GM04503 (cell line): ENCODE results near the gene RHOBTB1.

ENCODE experiments used
- DNase-seq: peaks from one replicate; pipeline ENCODE4 v3.0.0-alpha.2; 2012; ENCODE audit warnings: low read depth

The RHOBTB1 gene

DNA sequence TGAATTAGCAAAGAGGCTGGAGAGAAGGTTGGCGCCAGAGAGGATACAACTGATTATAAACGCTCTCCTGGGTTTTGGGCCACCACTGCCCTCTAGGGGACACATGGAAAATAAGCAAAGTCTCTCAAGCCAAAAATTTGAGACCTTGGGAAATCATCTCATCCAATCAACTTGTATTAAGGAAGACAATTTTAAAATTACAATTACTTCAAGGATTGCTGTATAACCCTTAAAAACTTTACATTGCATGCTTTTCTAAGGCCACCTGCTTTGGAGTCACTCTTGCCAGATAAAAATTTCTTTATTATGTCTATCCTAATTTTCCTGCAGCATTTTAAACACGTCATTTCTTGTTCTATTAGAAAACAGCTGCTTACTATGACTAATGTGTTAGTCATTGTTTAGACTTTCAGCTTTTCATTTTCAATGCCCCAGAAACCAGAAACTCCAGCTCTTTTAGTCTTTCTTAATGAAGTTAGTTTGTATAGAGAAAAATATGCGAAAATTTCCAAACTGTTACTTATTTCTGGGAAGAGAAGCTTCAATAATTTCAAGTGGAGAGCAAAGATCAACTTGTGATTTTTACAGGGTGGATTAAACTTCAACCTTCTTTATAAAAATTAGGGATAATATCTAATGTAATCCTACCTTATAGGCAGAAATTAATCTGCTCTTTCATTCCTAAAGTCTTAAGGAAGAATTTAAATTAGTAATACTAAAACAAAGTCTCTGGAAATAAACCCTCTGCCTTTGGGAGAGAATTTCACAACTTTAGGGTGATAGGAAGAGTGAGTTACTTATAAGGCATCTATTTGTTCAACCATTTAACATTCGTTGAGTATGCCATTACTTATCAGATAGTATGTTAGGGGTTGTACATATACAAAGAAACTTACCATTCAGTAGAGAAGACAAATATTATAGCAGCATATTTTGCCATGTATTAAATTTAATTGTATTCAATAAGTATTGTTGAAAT is 20.6 kb upstream of the RHOBTB1 start:
- peak; percentile 70 for DNase-seq

DNA sequence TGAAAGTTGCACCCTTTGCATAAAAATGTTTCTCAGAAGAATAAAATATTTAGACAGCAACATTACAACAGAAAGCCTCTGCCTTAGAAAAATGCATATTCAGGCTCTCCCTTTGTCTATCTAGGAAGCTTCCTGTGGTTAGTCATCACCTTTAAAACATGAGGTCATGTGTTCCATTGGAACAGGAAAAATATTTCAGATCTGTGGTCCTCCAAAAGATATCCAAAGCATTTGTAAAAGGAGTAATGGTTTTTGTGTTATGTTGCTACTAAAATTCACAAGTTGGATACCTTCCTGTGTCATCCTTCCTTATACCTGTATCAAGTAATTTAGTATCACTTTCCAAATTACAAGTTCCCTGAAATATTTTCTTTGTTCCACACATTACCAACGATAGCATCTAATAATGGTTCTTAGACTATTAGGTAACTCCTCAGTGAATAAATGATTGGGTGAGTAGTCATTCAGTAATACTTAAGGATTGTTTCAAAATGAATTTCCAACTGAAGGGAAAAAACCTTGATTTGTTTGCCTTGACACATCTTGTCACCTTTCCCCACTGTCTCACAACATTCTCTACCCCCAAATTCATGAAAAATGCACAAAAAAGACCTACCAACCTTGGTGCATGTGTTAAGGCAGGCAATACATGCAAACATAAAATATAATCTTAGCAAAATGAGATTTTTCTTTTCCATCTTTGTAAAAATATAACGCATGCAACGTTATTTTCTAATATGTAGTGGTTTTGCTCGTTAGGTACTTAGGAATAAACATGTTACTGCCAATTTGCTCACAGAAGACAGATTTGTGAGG is 19.7 kb upstream of the RHOBTB1 start:
- no peak for DNase-seq

GRCh38 chr10:60962946-60963345 is 19.0 kb upstream of the RHOBTB1 start:
- no peak for DNase-seq

DNA sequence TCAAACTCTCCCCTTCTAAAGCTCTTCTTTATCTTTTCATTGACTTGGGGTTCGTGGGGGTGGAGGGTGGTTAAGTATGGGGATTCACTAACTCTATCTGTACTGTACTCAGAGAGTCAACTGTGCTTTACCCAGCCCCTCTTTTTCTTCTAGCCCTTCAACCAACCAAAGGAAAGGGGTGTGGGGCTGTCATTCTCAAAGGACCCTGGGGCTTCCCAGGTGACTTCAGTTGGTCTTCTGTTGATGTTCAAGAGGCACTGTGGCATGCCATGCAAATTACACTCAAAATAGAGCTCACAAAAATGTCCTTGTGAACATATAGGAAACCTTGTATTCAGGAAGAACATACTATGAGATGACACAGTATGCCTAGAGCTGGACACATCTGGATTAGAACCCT is 16.9 kb upstream of the RHOBTB1 start:
- no peak for DNase-seq

GRCh38 chr10:60960031-60960430 is 16.0 kb upstream of the RHOBTB1 start:
- no peak for DNase-seq

DNA sequence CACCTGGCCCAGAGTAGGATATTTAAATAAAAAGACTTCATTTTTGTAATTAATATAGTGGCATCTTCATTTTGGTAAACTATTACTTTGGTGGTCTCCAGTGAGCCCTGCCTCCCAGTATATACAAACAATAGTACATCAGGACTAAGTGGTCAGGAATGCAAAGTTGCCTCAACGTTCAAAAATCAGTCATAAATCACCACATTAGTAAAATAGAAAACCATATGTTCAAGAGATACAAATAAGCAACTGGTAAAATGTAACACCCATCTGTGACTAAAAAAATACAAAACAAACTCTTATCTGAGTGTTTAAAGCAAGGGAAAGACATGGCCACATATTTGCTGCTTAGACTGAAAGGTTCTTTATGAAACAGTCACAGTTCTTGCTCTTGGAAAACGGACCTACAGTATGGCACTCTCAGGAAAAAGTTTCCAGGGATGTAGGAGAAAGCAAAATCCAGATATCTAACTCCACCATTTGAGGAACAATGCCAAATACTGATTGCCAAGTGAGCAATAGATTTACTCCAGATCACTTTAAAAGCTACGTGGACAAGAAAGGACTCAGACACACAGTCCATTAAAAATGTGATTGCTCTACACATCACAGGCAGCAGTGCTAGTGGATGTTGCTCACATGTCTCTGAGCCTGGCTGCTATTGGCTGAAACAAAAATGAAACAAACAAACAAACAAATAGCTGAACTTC is 15.1 kb upstream of the RHOBTB1 start:
- DNase-seq, result no peak

DNA sequence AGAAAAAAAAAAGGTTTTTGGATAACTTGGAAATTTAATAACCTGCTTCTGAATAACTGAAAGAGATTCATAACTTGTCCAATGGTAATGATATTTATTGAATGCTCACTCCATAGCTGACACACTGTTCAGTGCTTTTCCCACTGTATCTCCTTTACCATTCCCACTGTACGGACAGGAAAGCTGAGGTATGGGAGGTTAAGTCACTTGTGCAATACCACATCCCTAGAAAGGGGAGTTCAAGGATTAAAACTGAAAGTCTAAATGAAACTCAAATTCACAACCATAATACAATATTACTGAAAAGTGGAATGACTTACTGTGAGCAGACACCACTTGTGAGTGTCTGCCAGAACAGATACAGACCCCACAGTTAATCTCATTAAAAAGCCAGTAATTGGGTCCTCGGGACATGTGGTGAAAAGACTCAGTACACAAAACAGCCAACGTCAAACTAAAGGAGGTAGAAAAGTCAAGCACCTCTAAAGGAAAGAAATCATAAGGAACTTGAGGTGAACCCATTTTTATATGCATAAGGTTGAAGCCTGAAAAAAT is 13.8 kb upstream of the RHOBTB1 start:
- no peak for DNase-seq

DNA sequence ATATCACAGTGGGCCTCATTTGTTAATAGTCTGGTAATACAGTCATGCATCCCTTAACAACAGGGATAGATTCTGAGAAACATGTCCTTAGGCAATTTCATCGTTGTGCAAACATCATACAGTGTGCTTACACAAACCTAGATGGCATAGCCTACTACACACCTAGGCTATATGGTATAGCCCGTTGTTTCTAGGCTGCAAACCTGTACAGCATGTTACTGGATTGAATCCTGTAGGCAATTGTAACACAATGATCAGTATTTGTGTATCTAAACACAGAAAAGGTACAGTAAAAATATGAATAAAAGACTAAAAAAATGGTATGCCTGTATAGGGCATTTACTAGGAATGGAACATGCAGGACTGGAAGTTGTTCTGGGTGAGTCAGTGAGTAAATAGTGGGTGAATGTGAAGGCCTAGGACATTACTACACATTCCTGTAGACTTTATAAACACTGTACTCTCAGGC is 12.0 kb upstream of the RHOBTB1 start:
- DNase-seq, result no peak

DNA sequence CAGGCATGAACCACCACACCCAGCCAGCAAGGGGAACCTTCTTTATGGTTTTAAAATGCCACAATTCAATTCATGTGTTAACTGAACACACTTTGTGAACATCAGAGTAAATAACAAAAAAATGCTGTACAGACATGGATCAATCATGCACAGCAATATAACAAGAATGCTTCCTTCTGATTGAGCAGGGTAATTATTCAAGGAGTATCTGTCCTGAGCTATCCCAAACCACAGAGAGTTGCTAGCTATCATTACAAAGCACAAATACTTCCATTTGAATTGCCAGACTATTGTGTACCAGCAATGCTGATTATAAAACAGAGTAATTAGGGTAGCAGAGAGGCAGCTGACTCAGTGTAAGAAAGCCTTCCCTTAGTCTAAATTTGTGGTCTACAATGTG is 11.3 kb upstream of the RHOBTB1 start:
- DNase-seq, result no peak

- no peak for DNase-seq
Measured at GRCh38 chr10:60954035-60954434, 10.1 kb upstream of the RHOBTB1 start.

DNA sequence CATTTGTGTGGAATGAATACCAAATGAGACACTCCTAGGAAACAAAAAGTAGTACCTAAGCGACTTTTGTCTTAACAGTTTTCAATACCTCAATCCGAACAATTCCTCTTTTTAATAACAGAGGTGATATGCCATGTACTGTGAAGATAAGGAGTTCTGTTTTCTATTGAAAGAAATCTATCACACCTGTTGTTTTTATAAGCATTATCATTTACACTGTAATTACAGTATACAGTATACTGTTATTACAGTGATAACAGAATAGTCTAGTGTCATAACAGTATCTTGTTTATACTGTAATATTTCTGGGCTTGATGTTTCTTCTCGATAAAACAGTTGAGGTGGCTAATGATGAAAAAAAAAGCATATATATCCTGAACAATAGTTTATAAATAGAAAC is 9.4 kb upstream of the RHOBTB1 start:
- no peak for DNase-seq

DNA sequence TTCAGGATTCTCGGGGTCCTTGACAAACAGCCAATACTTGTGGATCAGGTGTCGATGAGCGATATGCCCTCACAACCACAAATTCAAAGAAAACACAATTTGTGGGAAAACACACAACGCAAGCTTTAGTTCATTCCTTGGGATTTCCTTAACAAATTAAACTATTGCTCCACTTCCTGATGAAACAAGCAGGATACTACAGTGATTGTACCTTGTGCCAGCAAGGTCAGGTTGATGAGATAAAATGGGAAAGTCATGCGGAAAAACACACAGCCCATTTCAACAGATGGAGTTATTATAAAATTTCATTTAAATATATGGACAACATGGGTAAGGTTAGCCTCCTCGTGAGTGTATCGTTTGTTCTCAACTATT is 8.8 kb upstream of the RHOBTB1 start:
- DNase-seq, result no peak

DNA sequence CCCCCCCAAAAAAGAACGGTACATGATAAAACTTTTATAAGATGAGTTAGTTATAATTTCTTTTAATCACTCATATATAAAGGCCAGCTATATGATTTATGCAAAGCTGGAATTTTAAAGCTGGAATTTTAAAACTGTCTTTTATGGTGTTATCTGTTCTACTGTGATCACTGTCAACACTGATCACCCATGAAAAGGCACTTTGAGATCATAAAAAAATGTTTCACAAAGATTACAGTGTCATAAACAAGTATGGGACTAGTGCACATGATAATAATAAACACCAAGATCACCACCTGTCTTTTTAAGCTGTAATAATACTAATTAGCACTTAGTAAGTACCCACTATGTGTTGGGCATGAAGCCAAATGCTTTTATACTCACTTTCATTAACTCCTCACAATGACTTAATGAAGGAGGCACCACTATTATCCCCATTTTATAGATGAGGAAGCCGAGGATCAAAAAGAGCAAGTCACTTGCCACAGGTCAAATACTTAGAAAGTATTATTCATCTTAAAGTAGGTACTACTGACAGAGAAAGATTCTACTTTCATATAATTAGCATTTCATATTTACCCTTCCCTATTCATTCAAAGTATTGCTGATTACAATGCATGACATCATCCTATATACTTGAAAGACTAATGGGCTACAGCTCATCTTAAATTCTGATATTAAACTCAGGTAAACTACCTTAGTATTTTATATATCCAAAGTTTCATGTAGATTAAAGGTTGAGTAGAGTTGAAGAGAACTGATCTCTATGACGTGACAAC is 8.3 kb upstream of the RHOBTB1 start:
- DNase-seq, result no peak

GRCh38 chr10:60951272-60951724 is 7.3 kb upstream of the RHOBTB1 start:
- DNase-seq, result no peak

GRCh38 chr10:60950300-60950699 is 6.3 kb upstream of the RHOBTB1 start:
- DNase-seq, result no peak

DNA sequence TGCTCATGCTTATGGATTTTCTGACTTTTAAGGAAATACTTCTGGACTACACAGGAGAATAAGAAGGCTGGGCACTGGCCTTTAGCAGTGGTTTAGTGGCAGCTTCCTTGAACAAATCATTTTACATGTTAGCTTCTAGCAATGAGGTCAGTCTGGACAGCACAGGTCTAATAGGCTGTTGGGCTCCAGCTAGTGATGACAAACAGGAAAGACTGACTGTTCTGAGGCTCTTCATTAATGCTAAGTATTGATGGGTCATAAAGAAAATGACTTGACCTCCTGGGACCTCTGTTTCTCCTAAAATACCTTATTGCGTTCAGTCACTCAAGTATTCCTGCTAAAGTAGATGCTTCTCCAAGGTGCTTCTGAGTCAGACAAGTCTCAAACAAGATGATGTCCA is 4.9 kb upstream of the RHOBTB1 start:
- DNase-seq, result no peak

DNA sequence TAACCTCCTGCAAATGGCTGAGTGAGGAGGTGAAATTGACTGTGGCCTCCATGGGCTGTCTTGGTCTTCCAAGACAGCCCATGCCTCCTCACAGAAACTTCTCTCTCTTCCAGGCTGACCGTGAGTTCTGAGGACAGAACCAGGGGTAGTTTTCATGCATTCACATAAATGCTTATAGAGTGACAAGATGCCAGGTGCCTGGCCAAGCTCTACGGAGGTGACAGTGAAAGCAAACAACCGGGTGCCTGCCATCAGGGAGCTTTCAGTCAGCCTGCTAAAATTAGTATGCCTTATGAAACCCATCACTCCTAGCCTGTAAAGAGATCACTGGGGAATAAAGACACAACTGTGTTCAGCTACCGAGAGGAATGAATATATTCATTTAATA is 919 bp upstream of the RHOBTB1 start:
- DNase-seq, result no peak

DNA sequence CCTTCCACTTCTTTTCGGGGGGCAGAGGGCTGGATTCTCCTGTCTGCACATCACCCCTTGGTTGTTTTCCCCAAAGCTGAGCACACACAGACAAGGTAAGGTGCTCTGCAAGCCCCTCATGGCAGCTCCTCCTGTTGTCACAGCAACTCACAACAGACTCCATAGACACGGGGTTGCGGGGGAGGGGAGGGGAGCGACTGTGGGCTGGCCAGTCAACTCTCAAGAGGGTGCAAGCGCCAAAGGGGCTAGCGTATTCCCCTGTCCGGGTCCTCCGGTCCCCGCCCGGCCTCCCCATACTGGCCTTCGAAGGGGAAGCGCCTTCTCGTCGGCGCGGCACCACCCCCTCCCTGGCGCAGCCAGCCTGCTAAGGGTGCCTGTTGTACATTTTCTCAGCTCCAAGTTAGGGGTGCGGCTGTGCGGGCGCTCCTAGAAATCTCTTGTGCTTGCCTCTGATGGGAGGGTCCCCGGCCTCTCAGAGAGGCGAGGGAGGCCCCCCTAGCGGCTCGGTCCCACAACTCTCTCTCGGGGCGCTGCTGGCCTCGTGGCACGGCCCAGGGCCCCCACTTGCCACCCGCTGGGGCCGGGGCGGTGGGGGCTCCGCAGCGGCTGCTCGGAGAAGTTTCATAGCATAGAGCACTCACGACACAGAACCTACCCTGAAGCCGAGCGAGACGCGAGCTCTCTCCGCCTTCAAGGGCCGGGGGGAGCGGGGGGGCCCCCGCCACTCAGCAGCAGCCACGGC is 498 bp downstream of the RHOBTB1 start:
- DNase-seq, result no peak

- DNase-seq, result no peak
Measured at GRCh38 chr10:60942788-60943315, 1.1 kb downstream of the RHOBTB1 start.

DNA sequence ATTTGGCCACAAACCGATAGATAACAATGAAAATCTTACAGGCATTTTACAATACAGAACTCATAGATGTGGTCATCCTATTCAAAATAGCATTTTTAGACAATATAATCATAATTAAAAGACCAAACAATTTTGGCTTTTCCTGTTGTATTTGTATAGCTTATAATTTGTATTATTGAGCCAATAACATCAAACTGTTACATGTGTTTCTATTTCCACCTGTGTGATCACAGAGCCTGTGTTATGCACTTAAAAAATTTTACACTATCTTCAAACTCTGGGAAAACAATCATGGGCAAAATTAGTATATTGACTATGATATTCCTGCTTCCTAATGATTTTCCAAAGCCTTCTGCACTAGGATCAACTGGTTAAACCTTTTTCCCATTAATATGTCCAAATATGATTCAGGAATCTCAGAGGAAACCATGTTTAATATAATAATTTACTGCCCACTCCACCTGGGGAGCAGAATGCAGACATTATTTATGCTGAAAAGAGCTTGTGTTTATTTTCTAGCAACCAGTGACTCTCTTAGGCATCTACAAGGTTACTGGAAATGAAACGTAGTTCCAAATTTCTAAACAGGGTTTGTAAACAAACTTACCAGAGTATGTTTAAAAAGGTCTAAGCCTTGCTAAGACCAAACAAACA is 1.7 kb downstream of the RHOBTB1 start:
- DNase-seq, result no peak
